Measurements from ENCODE around the gene OLFM2.
"Not testable (repeated sequence)": the region's sequence is repeated elsewhere in the genome, so short reads cannot be mapped to it uniquely, and the experiment has no call there.

Gene OLFM2

DNA sequence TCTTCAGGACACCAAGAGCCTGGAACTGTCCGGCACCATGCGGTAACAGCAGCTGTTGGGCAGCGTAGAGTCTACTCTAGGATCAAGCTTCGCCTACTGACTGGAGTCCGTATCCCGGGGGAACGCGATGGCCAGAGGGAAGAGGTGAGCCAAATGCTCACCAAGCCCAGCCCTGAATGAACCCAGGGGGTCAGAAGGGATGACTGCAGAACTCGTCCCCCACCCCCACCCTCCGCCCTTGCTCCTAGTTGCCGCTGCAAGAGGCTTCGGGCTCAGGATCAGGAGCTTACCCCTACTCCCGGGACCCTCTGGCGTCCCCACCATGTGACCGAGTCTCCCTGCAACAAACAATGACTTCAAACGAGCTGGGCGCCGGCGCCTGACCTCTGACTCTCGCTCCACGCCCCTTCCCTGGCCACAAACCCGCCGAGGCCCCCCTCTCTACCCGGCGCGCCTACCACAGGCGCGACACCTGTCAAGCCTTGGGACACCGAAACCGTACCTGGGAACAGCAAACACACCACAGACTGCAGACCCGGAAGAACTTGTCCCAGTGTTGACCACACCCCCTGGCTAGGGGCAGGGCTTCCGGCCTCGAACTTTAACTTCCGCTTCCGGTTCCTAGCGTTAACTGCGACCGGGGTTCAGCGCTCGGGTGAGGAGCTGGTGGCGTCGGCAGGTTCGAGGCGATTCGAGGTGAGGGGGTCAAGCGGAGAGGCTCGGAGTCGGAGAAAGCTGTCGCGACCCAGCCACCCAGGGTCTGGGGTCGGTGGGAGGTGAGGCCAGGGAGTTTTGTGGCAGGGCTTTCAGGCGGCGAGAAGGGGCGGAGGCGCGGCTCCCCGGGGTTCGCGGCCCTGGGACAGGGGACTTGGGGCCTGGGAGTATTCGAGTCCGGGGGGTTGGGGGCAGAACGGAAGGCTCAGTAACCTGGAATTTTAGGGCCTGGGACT, 108.8 kb downstream of the OLFM2 start, which contains the start of gene UBL5:
TSS of gene UBL5 (plus strand) at position 630 of the 950 bp plus-strand sequence. CDS start 420 bp downstream, outside the sequence.
- peak; percentile 94 for DNase-seq

DNA sequence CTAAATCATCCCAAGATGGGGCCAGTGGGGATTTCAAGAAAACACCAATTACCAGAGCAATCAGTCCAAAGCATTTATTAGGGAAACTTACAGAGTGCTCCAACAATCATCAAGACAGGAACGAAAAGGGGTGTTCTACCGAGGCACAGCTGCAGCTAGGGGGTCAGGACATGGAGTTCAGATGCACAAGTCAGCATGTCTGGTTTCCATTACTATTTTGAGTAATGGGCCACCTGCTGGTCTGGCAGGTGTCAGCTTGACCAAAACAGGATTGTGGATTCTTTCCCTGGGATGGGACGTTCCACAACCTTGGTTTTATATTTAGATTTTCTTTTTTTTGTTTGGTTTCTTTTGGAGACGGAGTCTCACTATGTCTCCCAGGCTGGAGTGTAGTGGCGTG, 112.5 kb downstream of the OLFM2 start:
- DNase-seq, result no peak

DNA sequence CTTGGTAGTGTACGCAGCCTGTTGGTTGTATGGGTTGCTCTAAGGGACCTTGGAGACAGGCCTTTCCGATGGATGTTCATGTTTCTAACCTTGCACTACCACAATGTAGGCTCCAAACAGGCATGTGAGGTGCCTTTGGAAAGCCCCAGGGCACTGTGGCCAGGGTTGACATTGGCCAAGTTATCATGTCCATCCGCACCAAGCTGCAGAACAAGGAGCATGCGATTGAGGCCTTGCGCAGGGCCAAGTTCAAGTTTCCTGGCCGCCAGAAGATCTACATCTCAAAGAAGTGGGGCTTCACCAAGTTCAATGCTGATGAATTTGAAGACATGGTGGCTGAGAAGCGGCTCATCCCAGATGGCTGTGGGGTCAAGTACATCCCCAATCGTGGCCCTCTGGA, 116.3 kb downstream of the OLFM2 start:
- not testable (repeated sequence) for DNase-seq

DNA sequence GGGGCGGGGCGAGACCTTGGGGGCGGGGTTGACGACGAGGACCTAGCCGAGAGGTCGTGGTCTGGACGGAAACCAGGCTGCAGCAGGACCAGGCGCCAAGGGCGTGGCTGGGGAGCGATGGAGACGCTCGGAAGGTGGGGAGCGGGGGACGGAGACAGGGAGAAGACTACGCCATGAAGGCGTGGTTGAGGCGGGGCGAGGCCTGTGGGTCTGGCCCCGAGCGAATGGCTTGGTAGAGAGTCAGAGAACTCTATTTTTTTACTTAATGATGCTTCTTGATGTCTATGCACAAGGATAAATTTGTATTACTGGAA, 116.8 kb downstream of the OLFM2 start:
- DNase-seq, result no peak

DNA sequence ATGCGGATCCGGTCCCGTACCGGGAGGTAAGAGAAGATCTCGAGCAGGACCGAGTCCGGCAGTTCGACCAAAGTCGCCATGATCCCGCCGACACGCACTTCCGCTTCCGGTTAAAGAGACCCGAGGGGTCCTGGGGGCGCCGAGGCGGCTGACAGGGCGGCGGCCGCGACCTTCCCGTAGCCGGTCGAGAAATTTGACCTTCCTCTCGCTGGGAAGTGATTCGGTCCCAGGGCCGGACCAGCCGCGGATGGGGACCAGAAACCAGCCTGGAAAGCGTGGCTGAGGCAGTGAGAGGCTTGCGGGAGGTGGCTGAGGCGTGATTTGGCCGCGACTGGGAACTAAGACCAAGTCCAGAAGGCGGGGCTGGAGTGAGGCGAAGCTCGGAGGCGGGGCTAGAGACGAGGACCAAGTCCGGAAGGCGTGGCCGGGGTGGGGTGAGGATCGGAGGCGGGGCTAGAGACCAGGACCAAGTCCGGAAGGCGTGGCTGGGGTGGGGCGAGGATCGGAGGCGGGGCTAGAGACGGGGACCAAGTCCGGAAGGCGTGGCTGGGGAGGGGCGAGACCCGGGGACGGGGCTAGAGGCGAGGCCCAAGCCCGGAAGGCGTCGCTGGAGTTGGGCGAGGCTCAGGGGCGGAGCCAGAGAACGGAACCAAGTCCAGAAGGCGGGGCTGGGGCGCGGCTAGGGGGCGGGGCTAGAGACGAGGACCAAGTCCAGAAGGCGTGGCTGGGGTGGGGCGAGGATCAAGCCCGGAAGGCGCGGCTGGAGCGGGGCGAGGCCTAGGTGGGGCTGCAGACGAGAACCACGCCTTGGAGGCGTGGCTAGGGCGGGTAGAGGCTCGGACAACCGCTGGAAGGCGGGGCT, 117.3 kb downstream of the OLFM2 start, which contains the start of gene FBXL12:
TSS of gene FBXL12 (minus strand) at position 346 of the 862 bp plus-strand sequence. CDS start at position 80, 266 bp downstream.
- peak; percentile 100 for DNase-seq

DNA sequence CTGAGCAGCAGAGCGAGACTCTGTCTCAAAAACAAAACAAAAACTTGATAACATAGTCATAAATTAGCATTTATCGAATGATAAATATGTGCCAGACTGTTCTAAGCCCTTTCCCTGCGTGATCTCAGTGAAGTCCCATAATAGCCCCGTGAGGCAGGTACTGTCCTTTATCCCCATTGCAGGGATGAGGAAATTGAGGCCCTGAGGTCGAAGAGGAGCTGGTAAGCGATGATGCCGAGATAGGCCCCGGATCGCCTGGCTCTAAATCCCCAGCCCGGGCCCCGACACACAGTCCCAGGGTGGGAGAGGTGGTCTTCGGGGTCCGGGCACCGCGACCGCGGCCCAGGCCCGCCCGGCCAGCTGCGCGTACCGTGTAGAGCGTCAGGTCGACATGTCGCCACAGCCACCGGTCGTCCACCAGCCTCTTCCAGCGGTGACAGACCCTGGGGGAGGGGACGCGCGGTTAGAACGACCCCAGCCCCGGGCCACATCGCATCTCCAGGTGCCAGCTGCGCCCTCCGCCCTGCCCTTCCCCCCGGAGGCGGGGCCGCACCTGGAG, 118.1 kb downstream of the OLFM2 start:
- DNase-seq, result no peak

DNA sequence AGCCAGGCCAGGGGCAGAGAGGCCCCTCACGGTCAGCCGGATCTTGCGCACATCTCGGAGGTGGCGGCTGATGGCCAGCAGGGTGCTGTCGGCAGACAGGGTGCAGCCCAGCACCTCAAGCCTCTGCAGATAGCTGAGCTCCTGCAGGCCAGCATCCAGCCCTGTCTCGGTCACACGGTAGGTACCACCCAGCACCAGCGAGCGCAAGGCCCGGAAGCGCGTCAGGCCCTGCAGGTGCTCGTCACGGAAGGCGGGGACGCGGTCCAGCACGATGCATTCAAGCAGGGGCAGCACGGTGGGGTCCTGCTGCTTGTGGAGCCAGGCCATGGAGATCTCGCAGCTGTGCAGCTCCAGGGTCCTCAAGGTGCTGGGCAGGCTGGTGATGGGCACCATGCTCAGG, 125.2 kb downstream of the OLFM2 start:
- no peak for DNase-seq

DNA sequence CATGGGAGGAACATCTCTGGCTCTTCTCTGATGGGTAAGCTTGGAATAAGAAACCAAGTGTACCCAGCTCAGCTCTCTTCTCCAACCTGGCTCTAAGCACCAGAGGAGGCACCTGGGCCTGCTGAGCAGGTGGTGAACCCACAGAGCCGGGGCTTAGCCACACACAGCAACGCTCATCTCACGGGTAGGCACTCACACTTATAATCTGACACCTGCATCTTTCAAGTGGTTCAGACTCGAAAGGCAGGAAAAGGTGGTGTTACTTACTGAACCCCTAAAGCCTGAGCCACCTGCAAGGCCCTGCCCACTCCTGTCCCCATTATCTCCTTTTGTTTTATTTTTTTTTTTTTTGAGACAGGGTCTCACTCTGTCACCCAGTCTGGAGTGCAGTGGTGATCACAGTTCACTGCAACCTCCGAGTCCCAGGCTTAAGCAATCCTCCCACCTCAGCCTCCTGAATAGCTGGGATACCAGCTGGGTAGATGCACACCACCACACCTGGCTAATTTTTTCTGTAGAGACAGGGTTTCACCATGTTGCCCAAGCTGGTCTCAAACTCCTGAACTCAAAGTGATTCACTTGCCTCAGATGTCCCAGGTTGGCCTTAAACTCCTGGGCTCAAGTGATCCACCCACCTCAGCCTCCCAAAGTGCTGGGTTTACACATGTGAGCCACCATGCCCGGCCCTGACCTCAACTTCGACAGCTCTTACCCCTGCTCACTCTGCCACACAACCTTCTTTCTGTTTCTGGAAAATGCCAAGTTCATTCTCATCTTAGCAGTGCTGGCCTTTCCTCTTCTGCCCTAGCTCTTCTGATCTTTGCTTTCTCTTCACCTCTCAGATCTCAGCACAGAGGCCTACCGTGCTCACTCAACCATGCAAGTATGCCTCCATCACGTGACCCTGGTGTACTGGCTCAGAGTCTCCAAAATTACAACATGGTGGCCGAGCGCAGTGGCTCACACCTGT, 127.2 kb downstream of the OLFM2 start:
- DNase-seq, result no peak

DNA sequence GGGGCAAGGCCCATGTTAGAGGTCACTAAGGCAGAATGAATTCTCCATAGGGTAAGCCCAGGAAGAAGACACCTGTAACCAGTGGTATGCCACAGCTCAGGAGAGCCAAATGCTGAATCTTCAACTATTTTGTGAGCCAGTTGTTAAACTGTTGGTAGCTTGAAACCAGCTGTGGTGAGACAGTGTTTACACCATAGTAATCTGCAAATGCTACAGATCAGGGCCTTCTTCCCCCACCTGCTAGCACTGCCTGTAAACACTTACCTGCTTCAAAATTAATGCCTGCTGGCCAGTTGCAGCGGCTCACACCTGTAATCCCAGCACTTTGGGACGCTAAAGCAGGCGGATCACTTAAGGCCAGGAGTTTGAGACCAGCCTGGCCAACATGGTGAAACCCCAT, 129.5 kb downstream of the OLFM2 start:
- DNase-seq, result no peak

Data from activated CD4-positive, alpha-beta T cell treated with anti-CD3 and anti-CD28 coated beads, Interleukin-10, Interleukin-2, amounts not matched to agents 100 ng/mL and 50 ng/mL, durations not matched to agents 16 hours and 8 hours (primary cell).